C4-2B (cell line): ENCODE measurements around the gene SYTL3.

ENCODE experiments used
- CTCF ChIP-seq: fragments of 450-650 bp; conservative IDR thresholded peaks from 2 replicates; pipeline ENCODE4 v1.5.1; 2017; ENCODE audit warnings: mild to moderate bottlenecking
- ZFX ChIP-seq: fragments of 450-650 bp; IDR thresholded peaks from 2 replicates; pipeline ENCODE4 v1.6.1; 2017

GRCh38 chr6:158758941-158759479 is 109.2 kb downstream of the SYTL3 start:
- TF ChIP-seq ZFX, result no peak
- no peak for TF ChIP-seq CTCF
